Measurements from ENCODE around the gene HSPA9.

- no peak for TF ChIP-seq POLR2AphosphoS5 (IDR thresholded peaks at IDR 0.05; ENCODE audit: borderline replicate concordance, low read depth, low read length)
- no peak for TF ChIP-seq EZH2 (IDR thresholded peaks at IDR 0.05)
These were observed 11.0 kb downstream of the HSPA9 start for GRCh38 chr5:138564242-138564641.

All from SK-N-MC (cell line).